ENCODE measurements around the gene ADNP.

- TF ChIP-seq EZH2 (IDR thresholded peaks at IDR 0.05; ENCODE audit: borderline replicate concordance, low read length) = no peak
- TF ChIP-seq, protein P1, sequence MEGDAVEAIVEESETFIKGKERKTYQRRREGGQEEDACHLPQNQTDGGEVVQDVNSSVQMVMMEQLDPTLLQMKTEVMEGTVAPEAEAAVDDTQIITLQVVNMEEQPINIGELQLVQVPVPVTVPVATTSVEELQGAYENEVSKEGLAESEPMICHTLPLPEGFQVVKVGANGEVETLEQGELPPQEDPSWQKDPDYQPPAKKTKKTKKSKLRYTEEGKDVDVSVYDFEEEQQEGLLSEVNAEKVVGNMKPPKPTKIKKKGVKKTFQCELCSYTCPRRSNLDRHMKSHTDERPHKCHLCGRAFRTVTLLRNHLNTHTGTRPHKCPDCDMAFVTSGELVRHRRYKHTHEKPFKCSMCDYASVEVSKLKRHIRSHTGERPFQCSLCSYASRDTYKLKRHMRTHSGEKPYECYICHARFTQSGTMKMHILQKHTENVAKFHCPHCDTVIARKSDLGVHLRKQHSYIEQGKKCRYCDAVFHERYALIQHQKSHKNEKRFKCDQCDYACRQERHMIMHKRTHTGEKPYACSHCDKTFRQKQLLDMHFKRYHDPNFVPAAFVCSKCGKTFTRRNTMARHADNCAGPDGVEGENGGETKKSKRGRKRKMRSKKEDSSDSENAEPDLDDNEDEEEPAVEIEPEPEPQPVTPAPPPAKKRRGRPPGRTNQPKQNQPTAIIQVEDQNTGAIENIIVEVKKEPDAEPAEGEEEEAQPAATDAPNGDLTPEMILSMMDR (conservative IDR thresholded peaks at IDR 0.05 in 1 of 2, IDR thresholded peaks at IDR 0.05 in 1 of 2; ENCODE audit: extremely low read depth in 1 of 2, insufficient read depth in 1 of 2, low read depth in 1 of 2, low read length in 2 of 2) = no peak
Observed at GRCh38 chr20:50901301-50901700, 29.9 kb downstream of the ADNP start.
